Measurements from ENCODE around the gene TCEA3. TPM values are rescaled to one million over a fixed set of nuclear protein-coding genes. Genes with fewer than 3 reads are reported as not detected.
A peak's percentile ranks its signal among the peaks of the same experiment; 100 is the strongest.

TCEA3 gene
- total RNA-seq, 1 donor from 2014 or later, result 2.0 TPM

DNA sequence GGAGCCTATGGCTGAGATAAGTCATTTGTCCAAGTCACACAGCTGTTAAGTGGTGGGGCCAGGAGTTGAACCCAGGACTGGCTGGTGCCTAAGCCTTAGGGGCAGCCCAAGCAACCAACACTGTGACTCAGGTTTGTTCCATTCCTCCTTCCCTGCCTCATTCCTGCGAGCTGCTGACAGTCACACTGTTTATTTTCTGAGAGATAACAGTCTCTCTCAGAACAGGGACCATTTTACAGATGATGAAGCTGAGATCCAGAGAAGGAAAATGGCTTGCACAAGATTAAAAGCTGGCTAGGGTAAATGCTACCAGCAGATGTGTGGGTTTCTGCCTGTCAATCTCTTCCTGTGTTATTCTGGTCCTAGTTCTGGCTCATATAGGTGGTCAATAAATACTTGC lies 24.3 kb upstream of the TCEA3 start:
- DNase-seq (ENCODE audit: low spot score in 2 of 2), result no peak
- no peak for FAIRE-seq

- FAIRE-seq (no peak), DNase-seq (ENCODE audit: low spot score in 2 of 2) (no peak)
Observed at GRCh38 chr1:23446661-23447310, 22.2 kb upstream of the TCEA3 start.

DNA sequence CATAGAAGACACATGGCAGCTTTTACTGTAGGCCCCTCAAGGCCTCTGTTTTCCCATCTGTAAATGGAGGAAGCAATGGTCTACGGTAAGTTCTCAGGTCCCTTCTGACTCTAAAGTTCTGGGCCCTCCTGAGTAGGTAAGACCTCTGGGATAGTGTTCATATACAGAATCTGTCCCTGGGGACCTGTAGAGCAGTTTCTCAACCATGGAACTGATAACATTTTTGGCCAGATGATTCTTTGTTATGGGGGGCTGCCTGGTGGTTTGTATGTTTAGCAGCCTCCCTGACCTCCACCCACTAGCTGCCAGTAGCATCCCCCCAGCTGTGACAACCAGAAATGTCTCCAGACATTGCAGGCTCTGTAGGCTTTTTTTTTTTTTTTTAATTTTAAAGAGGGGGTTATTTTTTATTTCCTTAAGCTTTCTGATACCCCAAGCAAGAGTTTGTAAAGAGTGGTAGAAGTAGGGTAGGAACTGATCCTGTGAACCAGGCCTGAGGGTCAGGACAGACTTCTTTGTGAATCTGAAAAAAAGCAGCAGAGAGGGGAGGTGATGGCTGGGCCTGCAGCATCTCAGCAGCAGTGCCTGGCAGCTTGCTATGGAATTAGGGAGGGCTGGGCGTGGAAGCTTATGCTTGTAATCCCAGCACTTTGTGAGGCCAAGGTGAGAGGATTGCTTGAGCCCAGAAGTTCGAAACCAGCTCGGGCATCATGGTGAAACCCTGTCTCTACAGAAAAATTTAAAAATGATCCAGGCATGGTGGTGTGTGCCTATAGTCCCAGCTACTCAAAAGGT lies 20.2 kb upstream of the TCEA3 start:
- no peak for FAIRE-seq
- DNase-seq (ENCODE audit: low spot score in 2 of 2), result no peak

DNA sequence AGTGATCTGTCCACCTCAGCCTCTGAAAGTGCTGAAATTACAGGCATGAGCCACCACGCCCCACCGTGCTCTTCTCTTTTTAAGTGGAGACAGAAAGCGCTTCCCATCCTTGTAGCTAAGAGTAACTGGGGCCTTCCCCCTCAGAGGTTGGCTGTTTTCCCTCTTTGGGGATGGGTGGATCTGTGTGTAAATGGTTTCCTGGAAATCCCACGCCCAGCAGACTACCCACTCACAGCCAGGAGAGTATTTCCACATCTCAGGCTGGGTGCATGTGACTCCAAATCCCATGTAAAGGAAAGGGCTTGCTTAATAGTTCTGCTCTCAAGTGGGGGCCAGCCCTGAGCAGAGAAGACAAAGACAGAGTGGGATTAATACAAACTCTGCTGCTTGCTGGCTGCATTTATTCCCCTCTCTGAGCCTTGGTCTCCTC lies 19.6 kb upstream of the TCEA3 start:
- FAIRE-seq, result no peak
- no peak for DNase-seq (ENCODE audit: low spot score in 2 of 2)

DNA sequence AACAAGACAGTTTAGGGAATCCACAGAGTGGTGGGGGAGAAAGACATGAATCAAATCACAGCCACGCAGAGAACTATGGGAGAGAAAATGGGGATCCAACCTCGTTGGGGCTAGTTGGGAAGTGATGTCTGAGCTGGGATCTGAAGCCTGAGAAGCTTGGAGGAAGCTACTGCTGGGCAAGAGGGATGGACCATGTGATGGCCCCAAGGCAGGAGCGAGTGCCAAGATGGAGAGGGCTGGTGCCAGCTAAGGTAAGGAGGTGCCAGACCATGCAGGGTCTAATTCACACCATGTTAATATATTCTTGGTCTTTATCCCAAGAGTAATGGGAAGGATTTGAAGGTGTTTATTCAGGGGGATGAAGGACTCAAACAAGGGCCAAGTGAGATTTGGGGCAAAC lies 18.2 kb upstream of the TCEA3 start:
- no peak for FAIRE-seq
- no peak for DNase-seq (ENCODE audit: low spot score in 2 of 2)

- no peak for DNase-seq (ENCODE audit: low spot score in 2 of 2)
- no peak for FAIRE-seq
Observed at GRCh38 chr1:23441446-23442148, 17.0 kb upstream of the TCEA3 start.

- FAIRE-seq (no peak), DNase-seq (ENCODE audit: low spot score in 2 of 2) (no peak)
Observed at GRCh38 chr1:23438545-23438944, 14.0 kb upstream of the TCEA3 start.

DNA sequence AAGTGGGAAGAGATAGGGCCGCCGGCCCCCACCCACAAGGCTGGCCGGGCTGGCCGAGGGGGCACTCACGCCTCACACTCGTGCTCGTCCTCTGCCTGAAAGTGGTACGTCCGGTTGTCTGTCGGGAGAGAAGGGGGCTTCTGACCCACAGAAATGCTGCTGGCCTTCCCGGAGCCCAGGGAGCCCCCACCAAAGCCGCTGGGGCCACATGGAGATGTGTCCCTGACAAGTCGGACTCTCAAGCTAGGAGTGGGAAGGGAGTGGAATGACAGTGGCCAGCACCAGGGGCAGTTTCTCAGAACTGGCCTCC lies 12.8 kb upstream of the TCEA3 start:
- no peak for DNase-seq (ENCODE audit: low spot score in 2 of 2)
- FAIRE-seq, result no peak

- FAIRE-seq (no peak), DNase-seq (ENCODE audit: low spot score in 2 of 2) (no peak)
Observed at GRCh38 chr1:23436520-23437354, 12.2 kb upstream of the TCEA3 start.

DNA sequence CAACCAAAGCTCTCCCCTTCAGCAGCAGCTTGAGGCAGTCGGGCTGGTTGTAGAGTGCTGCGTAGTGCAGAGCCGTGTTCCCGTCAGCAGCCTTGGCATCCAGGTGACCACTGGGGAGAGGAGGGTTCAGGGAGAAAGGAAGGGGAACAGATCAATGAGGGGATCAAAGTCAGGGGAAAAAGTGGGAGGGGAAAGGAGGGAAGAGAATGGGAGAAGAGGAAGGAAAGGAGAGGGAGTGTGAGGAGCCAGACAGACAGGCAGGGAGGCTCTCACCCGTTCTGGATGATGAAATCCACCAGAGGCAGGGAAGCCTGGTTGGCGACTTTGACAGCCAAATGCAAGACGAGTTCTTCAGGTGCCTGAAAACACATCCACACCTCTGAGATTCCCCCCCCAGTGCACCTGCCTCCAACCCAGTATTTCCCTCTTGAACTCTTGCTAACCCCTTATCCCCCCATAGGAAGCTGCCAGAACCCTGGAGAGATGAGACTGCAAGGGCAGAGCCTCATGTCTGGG lies 9.8 kb upstream of the TCEA3 start:
- FAIRE-seq, result no peak
- no peak for DNase-seq (ENCODE audit: low spot score in 2 of 2)

DNA sequence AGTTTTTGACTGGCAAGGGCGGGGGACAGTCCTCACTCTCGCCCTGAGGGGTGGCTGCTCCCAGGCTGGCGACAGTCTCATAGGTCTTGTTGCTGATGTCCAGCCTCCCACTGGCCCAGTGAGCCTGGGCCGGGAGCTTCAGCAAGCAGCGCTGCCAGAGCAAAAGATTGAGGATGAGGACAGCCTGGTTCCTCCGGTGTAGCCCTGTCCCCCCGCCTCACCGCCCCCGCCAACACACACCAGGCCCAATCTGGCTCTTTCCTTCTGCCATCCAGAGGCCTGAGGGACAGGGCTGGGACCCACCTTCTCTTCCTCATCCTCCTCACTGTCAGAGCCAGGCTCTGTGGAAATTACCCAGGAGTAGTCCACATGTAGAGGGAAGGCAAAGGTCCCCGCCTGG lies 8.6 kb upstream of the TCEA3 start:
- FAIRE-seq (no peak), DNase-seq (ENCODE audit: low spot score in 2 of 2) (no peak)

DNA sequence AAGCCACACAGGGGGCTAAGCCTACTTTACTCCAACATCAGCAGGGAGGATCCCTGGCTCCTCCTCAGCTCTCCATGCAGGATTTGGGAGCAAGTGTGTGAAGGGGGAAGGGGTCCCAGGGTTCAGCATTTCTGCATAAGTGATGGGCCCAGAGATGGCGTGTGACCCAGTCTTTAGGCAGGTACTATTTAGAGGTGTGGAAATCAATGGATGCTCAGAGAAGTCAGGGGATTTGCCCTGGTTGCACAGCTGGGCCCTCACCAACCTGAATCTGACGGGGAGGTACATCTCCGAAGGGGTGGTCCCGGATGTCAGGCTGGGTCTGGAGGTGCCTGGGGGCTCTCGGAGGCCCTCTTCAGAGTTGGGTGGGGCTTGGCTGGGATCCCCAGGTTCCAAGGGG lies 6.9 kb upstream of the TCEA3 start:
- DNase-seq (ENCODE audit: low spot score in 2 of 2), result no peak
- no peak for FAIRE-seq

DNA sequence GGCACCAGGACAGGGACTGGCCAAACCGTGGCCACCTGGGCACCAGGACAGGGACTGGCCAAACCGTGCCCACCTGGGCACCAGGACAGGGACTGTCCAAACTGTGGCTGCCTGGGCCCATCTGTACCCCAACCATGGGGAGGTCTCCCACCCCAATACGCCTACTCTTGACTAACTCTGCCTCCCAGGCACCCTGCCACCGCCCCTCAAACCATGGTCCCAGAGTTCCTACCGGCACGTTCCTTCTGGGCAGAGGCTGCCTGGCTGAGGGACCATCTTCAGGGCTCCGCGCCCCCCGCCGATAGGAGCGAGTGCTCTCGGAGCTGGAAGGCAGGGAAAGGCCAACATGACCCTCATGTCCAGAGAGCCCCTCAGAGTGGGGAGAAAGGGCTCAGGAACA lies 6.3 kb upstream of the TCEA3 start:
- DNase-seq (ENCODE audit: low spot score in 2 of 2), result no peak
- FAIRE-seq, result no peak

- DNase-seq (ENCODE audit: low spot score in 2 of 2) (no peak), FAIRE-seq (no peak)
Observed at GRCh38 chr1:23428136-23428905, 3.8 kb upstream of the TCEA3 start.

DNA sequence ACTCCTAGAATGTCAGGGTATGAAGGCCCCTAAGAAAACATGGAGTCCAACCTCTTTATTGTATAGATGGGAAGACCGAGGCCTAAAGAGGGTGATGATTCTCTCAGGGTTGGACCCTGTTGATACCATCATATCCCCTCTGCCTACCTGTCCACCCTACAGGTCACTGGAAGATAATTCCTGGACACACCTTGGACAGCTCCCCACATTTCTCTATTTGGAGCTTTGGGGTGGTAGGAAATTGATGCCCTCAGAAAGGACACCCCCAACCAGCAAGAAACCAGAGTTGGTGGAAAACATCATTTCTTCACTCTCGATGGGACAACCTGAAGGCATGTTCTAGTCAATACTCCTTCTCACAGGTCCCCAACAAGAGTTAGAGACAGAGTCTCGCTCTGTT lies 3.0 kb upstream of the TCEA3 start:
- FAIRE-seq, result no peak

DNA sequence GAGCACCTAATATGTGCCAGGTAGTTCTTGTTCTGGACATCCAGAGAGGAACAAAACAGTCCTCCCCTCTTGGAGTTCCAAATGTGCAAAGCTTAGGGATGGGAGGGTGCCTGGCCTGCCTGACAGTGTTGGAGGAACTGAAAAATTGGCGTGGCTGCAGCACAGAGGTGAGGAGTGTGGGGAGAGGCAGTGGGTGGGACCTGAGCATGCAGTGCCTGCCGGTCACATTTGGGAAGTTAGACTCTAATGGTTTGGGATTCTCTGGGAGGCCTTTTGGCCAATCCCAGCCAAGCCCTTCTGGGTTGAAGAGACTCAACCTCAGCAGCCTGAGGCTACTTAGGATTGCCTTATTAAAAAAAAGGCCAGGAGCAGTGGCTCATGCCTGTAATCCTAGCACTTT lies 2.3 kb upstream of the TCEA3 start:
- DNase-seq (ENCODE audit: low spot score in 2 of 2) (no peak), FAIRE-seq (no peak)

More for the DNA sequence above, 3.0 kb upstream of the TCEA3 start:
- DNase-seq (ENCODE audit: low spot score in 2 of 2), result no peak

DNA sequence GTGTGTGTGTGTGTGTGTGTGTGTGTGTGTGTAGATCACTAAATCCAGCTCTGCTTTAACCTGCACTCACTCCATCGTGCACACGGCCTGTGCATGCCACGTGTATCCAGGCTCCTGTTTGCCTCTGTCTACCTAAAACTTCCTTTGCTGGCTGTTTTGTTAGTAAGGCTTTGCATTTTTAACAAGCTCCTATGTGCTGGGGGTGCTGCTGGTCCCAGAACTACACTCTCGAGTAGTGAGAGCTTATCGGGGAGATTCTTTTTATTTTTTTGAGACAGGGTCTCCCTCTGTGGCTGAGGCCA lies 596 bp upstream of the TCEA3 start:
- FAIRE-seq (no peak), DNase-seq (ENCODE audit: low spot score in 2 of 2) (no peak)

- DNase-seq (ENCODE audit: low spot score in 2 of 2) (peak in 1 of 2 donors; percentile 38), FAIRE-seq (no peak)
Observed at GRCh38 chr1:23423415-23424292, 894 bp downstream of the TCEA3 start.

DNA sequence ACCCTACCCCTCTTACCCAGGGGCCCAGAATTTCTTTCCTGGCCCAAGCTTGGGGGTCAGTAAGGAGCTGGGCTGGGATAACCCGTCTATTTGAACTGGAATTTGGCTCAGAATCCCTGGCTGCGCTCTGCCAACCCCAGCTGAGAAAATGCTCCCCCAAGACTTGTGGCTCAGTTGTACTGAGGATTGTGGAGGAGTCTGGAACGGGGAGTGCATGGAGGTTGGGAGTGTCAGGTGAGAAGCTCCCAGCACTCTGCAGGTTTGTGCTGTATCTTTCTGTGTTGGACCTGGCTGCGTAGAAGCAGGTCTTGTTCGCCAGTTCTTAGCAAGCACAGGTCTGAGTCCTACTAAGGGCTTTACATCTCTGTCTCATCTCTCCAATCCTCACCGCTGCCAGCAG lies 1.6 kb downstream of the TCEA3 start:
- DNase-seq (ENCODE audit: low spot score in 2 of 2) (no peak), FAIRE-seq (no peak)
